AG10803 (cell line): Measurements from ENCODE around the gene HNRNPUL1.

ENCODE experiments used
- DNase-seq: peaks from one replicate; pipeline ENCODE4 v3.0.0; 2010; ENCODE audit warnings: low read depth
- H3K4me3 ChIP-seq: 2 replicates; pipeline ENCODE4 v1.5.1; 2011; ENCODE audit warnings: mild to moderate bottlenecking, low read length, control low read depth
- TF ChIP-seq, protein P1 (sequence below): conservative IDR thresholded peaks from 2 replicates; pipeline ENCODE4 v1.5.1; 2011; ENCODE audit warnings: mild to moderate bottlenecking, low read length, control low read depth, inconsistent platforms

The HNRNPUL1 gene

DNA sequence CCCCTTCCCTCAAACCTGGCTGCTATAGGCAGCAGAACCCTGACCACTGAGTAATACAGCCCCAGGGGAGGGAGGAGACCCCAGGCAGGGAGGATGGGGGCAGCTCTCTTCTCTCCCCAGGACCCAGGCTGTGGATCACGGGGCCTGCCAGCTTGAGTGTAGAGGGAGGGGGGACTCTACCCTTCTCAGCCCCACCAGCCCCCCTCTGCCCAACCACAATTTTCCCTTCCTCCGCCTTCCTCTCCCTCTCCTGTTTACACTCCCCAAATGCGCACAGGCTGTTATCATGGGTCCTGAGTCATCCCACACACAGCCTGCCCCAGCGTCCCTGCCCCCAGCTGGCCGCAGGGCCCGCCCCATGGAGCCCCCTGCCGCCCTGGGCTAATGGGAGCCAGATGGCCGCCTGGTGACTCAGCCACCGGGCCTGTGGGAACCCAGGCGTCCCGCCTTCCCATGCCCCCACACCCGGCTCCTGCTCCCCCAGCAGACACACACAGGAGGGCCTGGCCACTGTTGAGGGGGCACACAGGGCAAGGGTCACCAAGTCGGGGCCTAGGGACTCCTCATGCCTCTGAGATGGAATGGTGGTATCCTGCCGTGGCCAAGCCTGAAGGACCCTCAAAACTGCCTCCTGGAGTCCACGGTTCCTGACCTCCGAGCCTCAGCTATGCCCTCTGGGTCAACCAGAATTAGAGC is 59.4 kb downstream of the HNRNPUL1 start:
- H3K4me3 ChIP-seq, result peak overlapping the region; percentile 26
- peak; percentile 97 for DNase-seq
- TF ChIP-seq, protein P1, sequence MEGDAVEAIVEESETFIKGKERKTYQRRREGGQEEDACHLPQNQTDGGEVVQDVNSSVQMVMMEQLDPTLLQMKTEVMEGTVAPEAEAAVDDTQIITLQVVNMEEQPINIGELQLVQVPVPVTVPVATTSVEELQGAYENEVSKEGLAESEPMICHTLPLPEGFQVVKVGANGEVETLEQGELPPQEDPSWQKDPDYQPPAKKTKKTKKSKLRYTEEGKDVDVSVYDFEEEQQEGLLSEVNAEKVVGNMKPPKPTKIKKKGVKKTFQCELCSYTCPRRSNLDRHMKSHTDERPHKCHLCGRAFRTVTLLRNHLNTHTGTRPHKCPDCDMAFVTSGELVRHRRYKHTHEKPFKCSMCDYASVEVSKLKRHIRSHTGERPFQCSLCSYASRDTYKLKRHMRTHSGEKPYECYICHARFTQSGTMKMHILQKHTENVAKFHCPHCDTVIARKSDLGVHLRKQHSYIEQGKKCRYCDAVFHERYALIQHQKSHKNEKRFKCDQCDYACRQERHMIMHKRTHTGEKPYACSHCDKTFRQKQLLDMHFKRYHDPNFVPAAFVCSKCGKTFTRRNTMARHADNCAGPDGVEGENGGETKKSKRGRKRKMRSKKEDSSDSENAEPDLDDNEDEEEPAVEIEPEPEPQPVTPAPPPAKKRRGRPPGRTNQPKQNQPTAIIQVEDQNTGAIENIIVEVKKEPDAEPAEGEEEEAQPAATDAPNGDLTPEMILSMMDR, result no peak

DNA sequence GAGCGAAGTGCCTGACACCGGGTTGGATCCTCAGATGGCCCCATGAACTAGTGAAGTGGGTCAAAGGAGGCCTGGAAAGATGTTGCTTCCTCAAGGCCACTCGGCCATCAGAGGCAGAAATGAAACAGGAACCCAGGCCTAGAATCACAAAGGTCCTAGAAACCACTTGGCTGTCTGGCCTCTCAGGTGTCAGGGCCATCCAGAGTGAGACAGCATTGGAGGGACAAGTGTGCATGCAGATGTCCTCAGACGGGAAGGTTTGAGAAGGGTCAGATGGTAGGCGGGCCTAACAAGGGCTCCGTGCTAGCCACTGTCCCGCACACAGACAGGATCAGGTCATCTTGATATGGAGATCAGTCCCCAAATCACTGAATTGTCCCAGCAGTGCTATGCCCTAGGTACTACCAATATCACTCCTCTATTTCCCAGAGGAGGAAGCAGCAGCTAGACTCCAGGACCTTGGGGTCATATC is 60.1 kb downstream of the HNRNPUL1 start:
- no peak for DNase-seq
- TF ChIP-seq, protein P1, result no peak
- H3K4me3 ChIP-seq, result no peak overlapping the region

DNA sequence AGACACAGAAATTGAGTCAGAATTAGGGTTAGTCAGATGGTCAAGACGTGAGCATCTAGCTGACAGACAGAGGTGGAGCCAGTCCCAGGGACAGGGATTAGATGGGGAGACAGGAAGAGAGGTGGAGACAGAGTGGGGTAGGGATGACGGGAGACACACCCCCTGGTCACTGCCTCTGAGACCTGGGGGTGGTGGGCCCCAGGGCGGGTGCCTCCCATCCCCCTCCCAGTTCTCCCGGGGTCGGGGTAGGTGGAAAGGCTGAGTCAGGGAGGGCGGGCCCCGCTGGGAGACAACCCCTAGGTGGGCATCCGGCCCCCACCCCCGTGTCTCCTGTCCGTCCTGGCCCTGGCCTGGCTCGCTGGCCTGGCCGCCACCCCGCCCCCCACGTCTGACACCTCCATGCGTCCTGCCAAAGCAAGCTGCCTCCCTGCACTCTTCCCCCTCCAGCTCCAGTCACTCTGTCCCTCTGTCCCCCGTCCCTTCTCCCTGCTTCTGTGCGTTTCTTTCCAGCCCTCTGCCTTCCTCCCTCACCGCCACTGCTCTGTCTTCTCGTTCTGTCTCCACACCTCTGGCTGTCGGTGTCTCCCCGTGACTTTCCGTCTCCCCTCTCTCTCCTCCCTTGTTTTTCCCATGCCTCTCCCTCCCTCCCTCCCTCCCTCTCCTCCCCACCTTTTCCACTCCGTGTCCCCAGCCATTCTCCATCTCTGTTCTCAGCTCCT is 60.9 kb downstream of the HNRNPUL1 start:
- peak overlapping the region; percentile 38 for H3K4me3 ChIP-seq
- DNase-seq, result peak; percentile 78
- TF ChIP-seq, protein P1, result no peak

DNA sequence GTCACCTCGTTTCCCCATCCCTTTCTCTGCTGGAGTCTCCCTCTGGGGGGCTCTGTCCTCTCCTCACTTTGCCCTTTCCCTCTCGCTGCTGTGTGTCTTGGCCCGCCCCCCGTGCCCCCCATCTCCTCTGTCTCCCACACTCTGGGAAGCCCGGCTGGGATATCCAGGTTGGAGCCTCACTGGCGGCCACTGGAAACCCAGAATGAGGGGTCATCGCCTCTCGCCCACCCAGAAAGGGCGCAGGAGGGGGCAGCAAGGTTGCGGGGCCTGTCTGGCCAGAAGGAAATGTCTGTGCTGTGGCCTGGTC is 61.4 kb downstream of the HNRNPUL1 start:
- TF ChIP-seq, protein P1, result no peak
- DNase-seq, result no peak
- peak overlapping the region; percentile 13 for H3K4me3 ChIP-seq

DNA sequence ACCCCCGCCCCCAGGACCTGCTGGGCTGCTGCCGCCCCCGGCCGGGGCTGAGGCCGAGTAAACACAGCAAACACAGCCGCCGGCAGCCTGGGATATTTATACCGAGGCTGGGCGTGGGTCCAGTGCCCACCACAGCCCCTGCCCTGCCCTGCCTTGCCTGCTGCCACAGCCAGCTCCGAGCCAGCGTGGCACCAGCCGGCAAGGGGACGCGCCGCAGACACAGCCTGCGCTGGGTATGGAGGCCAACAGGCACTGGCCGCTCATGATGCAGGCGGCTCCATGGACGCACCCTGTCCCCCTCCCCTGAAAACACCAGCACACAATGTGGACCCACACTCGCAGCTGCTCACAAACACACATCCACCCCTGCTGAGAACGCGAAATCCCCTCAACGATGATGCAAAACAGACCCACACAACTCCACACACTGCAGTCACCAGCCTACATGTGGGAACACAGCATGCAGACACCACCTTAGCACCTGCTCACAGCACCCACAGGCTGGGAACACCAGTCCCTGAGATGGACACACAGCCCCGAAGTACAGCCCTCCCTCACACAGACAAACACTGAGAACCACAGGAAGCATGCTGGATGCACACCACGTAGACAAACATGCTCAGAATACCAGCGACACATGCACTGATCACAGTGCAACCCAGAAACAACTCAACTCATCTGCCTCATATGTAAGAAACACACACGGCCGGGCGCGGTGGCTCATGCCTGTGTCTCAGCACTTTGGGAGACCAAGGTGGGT is 62.0 kb downstream of the HNRNPUL1 start:
- TF ChIP-seq, protein P1, result no peak
- peak; percentile 85 for DNase-seq
- H3K4me3 ChIP-seq, result peak overlapping the region; percentile 13

DNA sequence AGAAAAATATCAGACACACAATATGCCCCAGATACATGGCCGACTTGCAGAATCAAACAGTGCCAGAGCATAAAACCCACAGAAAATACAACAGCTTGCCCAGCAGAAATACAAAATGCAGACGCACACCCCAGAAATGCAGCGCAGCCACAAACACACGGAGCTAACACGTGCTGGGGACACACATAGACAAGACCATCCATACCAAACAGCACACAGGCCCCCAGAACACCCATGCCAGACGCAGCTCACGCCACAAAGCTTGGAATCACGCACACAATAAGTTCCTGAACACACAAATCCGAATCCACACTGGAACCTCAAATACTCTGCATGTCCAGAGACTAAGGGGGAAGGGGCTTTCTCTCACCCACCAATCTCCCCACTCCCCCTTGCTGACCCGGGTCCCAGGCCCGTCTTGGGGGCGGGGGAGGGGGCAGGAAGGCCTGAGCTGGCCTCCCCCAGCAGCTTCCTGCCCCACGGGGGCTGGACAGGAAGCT is 63.0 kb downstream of the HNRNPUL1 start:
- H3K4me3 ChIP-seq, result no peak overlapping the region
- TF ChIP-seq, protein P1, result no peak
- DNase-seq, result no peak
